H1 (cell line): Measurements from ENCODE around the gene MRPL50.

Source experiments
- CHD2 ChIP-seq: IDR thresholded peaks from 2 replicates; pipeline ENCODE4 v1.6.1; 2012; ENCODE audit warnings: low read length, improper control_type of control experiment
- CTCF ChIP-seq, 3 experiments: IDR thresholded peaks; 1 replicate in 2 of 3; 2 replicates in 1 of 3; pipeline versions ENCODE4 v1.5.1 to v1.6.1; 2011; ENCODE audit warnings: low read length in 3 of 3, mild to moderate bottlenecking in 3 of 3, inconsistent platforms in 2 of 3, low read depth in 1 of 3, moderate library complexity in 1 of 3; ENCODE audit not compliant: insufficient read depth in 1 of 3; ENCODE audit errors: control extremely low read depth in 1 of 3
- EGR1 ChIP-seq: IDR thresholded peaks from 2 replicates; pipeline ENCODE4 v1.6.1; 2011; ENCODE audit warnings: low read depth, low read length, borderline replicate concordance
- EP300 ChIP-seq, 2 experiments: IDR thresholded peaks; 1 replicate in 1 of 2; 2 replicates in 1 of 2; pipeline ENCODE4 v1.6.1; 2011 to 2012; ENCODE audit warnings: low read depth in 2 of 2, low read length in 2 of 2, mild to moderate bottlenecking in 2 of 2, borderline replicate concordance in 1 of 2, inconsistent platforms in 1 of 2, moderate library complexity in 1 of 2
- POLR2A ChIP-seq, 2 experiments: IDR thresholded peaks; 1 replicate in 1 of 2; 2 replicates in 1 of 2; pipeline ENCODE4 v1.6.1; 2011; ENCODE audit warnings: low read depth in 2 of 2, low read length in 2 of 2, mild to moderate bottlenecking in 2 of 2; ENCODE audit errors: control extremely low read depth in 1 of 2
- SP4 ChIP-seq: IDR thresholded peaks from 2 replicates; pipeline ENCODE4 v1.6.1; 2012; ENCODE audit warnings: low read length, inconsistent platforms
- TF ChIP-seq, protein P1 (sequence below): IDR thresholded peaks from 2 replicates; pipeline ENCODE4 v1.6.1; 2012; ENCODE audit warnings: inconsistent platforms

DNA sequence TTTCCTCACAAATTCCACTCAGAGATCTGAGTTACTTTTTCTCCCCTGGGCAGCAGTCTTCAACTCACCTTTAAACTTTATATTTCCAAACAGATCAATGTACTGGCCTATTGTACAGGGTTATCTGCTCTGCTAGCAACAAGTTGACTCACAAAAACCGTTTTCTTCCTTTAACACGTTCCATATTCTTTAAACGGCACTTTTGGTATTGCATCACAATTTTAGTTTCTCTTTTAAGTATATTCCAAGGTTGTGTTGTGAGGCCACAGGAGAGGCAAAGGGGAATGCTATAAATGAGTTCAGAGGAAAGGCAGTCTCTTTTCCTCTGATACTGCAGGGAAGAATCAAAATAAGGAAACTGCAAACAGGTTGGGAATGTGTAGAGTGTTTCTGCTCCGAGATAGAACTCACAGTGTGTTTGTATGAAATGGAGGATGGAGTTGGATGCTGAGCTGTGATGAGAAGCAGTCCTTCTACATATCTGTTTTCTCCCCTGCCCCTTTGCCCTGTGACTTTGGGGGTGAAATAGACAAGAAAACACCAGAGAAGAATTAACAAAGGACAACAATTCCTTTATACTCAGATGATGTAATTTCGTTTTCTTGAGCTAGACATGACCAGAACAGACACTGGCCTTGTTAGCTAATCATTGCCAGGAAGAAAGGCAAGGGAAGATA is 47.1 kb upstream of the MRPL50 start:
- TF ChIP-seq CHD2 (no peak), EGR1 (no peak), POLR2A (IDR thresholded peaks at IDR 0.05; ENCODE audit: control extremely low read depth in 1 of 2, low read depth in 2 of 2, low read length in 2 of 2) (no peak), SP4 (no peak), CTCF (IDR thresholded peaks at IDR 0.05; ENCODE audit: control extremely low read depth in 1 of 3, insufficient read depth in 1 of 3, low read depth in 1 of 3, low read length in 3 of 3) (no peak), EP300 (IDR thresholded peaks at IDR 0.05; ENCODE audit: borderline replicate concordance in 1 of 2, low read depth in 2 of 2, low read length in 2 of 2) (no peak)
- TF ChIP-seq, protein P1, sequence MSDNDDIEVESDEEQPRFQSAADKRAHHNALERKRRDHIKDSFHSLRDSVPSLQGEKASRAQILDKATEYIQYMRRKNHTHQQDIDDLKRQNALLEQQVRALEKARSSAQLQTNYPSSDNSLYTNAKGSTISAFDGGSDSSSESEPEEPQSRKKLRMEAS = no peak
